Stimulated activated CD8-positive, alpha-beta memory T cell treated with anti-CD3 and anti-CD28 coated beads, Interleukin-15, amount 100 ng/mL, for 1 hour (primary cell): ENCODE data around the gene WDR6.
A peak's percentile ranks its signal among the peaks of the same experiment; 100 is the strongest.
"Not testable (repeated sequence)": the region's sequence is repeated elsewhere in the genome, so short reads cannot be mapped to it uniquely, and the experiment has no call there.

ENCODE experiments used
- DNase-seq: peaks from one replicate; pipeline ENCODE4 v3.0.0-alpha.2; 2020; ENCODE audit warnings: low read depth

Gene WDR6

DNA sequence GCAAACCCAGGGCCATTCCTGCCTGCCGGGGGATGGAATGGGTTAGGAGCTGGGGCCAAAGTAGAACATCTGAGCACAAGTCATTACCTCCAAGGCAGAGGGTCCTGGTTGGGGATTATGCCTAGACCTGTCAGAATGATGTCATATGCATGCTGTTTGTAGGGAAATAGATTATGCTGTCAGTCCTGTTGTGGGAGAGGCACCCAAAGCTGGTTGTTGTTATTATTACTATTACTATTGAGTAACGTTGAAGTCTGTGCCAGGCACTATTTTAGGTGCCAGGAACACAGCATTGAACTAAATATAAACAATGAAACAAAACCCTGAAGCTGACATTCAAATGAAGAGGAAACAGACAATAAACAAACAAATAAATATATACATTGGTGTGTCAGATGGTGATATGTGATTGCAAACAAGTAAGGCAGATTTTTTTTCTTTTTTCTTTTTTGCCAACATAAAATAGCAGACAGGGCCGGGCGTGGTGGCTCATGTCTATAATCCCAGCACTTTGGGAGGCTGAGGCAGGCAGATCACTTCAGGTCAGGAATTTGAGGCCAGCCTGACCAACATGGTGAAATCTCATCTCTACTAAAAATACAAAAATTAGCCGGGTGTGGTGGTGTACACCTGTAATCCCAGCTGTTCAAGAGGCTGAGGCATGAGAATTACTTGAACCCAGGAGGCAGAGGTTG is 15.2 kb upstream of the WDR6 start:
- no peak for DNase-seq

DNA sequence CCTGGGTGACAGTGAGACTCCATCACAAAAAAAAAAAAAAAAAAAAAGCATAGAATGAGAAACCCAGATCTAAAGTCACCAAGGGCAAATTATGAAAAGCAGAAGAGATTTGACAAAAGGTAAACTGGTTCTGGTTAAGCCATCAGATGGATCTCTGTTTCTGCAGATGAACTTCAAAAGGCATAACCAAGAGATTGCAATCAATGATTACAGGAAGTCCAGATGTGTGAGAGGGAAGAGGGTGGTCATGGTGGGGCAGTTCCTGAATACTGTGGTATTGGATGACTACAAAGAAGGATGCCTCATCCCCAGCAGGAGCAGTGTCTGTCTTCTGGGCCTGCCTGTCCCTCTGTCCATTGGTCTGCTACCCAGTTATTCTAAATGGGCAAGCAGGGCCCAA is 13.4 kb upstream of the WDR6 start:
- no peak for DNase-seq

DNA sequence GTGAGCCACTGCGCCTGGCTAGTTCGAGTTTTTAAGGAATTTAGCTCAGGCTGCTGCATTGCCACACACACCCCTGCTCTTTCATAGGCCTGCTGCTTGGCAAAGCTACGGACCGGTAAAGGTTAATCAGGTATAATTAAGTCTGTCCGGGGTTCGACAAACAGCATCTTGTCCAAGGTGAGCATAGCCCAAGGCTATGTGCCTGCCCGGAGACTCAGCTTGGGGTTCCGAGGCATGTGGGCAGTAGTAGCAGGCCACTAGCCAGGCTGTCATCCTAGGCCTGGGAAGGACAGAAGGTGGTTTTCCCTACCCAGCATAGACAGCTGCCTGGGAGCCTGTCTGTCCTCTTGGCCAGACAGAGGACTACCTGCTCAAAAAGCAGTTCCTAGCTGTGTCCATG is 10.6 kb upstream of the WDR6 start:
- DNase-seq = no peak

DNA sequence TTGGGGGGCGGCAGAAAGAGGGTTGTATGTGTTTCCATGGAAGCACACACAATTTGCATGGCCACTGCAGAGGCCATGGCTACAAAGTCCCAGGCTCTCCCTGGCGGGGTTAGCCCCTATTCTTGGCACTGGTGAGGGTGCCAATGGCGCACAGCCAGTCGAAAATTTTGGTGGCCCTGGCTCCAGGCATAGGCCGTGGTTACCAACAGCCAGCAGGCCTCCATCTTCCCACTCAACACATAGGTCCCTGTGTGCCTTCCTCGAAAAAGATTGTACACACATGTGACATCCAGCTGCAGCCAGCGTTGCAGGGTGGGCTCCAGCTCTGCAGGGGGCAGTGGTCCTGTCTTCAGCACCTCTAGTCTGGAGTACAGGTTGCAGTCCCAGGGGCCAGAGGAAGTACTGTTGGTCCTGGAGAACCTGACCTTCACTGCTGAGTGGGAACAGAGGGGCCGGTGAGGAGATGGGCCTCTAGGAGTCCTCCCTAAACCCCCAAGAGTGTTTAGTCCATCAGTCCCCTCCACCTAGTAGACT is 10.0 kb upstream of the WDR6 start:
- DNase-seq = no peak

DNA sequence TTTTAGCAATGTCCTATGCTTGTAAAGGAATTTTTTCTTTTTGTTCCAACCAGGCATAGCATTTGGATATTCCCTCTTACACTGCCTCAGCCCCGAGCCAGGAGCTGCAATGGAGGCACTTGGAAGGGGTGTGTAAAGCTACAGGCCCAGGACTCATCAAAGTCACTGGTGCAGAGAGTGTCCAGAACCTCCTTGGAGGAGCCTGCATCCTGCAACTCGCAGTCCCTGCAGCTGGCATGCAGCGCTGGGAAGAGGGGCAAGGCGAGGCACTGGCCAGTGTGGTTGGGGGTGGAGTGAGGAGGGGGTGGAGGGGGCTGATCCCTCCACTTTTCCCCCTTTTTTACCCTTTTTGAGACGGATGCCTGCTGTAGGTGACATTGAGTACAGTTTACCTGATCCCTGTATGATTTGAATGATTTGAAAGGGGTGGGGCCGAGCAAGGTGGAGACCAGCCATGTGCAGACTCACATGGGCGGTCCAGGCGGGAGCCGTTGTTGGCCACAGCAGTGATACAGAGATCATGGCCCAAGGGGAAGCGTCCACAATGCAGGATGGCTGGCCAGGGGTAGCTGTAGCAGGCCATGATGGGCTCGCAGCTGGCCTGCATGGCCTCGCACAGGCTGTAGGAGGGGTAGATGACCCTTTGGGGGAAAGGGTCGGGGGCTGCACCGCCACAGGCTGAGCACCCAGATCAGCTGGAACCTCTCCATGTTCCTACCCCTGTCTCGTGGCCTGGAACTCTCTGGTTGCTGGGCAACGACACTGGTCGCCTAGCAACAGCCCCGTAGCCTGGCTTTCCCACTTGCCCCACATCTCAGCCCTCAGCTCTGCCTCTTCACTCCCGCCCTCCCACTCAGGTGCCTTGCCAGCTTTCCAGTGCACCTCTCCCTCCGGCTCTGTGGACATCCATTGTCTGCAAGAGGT is 9.2 kb upstream of the WDR6 start:
- no peak for DNase-seq

DNA sequence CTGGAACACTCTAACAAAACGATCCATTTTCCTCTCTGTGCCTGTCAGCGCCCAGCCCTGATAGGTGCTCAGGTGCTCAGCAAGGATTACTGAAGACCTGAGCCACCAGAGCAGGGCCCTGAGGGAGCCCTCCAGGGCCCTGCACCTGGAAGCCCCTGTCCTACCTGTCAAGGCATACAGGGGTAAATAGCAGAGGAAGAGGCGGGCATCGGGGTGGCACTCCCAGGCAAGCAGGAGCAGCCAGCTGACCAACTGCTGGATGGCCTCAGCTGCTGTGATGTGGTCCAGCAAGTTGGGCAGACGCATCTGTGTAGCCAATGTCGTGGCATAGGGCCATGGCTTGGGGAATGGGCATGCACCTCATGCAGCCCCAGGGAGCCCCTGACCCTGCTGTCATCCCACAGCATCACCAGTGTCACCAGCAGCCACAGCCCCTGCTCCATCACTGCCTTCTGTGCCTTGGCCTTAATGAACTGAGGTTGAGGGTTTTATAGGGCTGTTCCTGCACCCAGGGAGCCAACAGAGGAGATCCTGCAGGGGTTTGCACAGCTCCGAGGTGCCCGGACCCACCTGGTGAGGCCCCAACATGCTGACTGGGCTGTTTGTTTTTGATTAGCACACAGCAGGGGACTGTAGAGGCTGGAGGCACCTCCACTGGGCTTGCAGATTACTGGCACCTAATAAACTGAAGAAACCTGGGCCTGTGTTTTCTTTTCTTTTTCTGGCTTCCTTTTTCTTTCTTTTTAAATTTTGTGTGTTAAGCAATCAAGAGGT is 7.9 kb upstream of the WDR6 start:
- DNase-seq = no peak

DNA sequence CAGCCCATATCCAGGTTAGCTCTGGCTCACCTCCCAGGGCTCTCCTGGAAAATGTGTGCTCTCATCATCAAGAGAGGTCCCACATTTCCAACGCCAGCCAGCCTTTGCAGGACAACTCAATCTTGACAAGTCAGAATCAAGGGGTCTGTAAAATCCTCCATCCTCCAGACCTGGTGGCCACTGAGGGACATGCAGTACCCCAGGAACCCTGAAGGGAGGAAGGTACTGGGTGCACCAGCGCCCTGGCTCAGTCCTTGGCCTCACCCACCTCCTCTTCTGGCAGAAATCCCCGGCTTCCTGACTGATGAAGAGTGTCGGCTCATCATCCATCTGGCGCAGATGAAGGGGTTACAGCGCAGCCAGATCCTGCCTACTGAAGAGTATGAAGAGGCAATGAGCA is 6.0 kb upstream of the WDR6 start:
- no peak for DNase-seq

DNA sequence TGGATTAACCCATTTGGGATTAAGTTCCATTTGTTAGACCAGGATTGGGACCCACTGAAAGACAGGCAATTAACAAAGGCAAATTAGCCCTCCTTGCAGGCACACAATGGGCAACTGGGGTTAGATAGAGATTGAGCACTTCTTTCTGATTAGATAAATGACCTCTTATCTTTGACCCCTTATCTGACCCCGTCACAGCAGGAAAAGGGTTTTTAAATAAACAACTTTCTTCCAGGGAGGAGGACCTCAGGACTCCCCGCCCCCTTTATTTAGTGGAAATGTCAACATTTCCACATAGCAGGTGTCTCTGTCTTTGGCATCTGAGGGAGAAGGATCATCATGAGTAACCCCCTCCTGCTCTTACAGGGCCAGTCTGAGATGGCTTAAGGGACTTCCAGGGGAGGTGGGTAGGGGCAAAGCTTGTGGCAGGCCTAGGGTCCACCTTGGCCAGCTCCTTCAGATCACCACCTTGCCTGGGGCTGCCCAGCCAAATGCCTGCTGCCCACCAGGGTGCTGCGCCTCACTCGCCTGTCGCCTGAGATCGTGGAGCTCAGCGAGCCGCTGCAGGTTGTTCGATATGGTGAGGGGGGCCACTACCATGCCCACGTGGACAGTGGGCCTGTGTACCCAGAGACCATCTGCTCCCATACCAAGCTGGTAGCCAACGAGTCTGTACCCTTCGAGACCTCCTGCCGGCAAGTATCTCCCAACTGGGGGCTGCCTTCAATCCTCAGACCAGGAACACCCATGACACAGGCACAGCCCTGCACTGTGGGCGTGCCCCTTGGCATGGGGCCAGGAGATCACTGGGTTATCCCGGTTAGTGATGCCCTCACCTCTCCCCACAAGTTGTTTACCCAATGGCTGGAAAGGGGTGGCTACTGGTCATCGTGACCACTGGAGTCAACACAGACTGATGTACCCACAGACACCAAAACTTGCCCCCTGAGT is 2.6 kb upstream of the WDR6 start:
- DNase-seq = no peak

DNA sequence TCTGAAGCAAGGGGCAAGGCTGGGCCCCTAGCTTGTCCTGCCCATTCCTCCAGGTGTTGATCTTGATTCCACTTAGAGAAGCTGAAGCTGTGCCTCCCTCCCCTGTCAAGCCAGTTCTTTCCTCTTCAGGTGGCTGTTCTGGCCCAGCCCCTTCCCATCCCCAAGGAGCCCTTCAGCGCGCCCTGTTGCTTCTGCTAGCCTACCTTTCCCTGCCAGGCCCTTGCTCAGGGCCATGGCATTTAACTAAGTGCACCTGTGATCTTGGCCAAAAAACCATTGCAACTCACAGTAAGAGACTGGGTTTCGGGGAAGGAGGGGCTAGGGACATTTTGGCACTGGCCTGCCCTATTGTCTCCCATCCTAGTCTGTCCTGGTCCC is 1.9 kb upstream of the WDR6 start:
- no peak for DNase-seq

DNA sequence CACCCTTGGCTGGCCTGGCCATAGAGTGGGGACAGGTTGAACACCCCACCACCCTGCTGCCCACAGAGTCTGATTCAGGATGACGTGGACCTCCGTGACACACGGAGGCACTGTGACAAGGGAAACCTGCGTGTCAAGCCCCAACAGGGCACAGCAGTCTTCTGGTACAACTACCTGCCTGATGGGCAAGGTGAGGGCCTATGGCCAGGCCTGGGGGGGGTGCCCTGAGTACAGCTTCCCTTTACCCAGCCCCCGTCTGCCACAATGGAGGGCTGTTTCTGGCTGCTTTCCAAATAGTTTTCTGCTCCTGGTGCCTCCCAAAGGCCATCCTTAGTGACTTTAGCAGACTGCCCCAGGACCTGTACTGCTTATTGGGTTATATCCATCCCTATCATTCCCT is 1.2 kb upstream of the WDR6 start:
- DNase-seq = no peak

DNA sequence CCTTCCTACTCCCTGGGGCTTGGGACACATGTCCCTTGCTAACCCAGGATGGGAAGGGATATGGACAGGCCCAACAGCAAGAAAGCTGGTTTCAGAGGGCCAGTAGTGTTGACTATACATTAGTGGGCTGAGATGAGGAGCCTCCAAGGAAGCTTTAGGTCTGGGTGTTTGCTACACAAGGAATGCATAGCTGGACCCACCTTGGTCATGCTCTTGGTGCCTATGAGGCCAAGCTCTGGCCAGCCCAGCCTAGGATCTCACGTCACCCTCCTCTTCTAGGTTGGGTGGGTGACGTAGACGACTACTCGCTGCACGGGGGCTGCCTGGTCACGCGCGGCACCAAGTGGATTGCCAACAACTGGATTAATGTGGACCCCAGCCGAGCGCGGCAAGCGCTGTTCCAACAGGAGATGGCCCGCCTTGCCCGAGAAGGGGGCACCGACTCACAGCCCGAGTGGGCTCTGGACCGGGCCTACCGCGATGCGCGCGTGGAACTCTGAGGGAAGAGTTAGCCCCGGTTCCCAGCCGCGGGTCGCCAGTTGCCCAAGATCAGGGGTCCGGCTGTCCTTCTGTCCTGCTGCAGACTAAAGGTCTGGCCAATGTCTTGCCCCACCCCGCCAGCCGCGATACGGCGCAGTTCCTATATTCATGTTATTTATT is 653 bp upstream of the WDR6 start:
- DNase-seq = no peak

DNA sequence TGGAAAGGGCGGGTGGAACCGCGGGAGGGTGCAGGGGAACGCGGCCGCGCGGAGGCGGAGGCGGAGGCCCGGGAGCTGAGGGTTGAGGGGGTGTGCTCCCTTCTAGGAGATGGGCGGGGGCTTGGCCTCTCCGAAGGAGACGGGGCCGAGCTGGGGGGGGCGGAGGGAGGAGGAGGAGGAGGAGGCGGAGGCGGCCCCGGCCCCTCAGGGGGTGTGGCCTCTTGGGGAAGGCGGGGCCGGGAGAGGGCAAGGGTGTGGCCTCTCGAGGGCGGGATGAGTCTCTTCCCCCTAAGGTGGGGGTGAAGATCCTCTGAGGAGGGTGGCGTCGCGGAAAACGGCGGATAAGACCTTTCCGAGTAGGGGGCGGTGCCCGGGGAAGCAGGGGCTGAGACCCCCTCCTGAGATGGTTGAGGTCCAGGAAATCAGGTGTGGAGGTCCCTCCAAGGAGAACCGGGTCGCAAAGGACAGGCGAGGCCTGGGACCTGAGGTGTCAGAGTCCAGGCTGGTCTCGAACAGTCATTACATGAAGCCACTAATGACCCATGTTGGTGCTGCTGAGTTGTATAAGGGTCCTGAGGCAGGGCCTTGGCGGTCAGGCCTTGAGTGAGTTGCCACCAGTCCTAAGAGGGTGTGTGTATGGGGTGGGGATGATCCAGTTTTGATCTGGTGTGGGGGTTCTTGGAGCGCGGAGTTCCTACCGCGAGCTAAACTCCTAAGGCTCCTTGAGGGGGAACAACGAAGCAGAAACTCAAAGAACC is 759 bp downstream of the WDR6 start:
- peak; percentile 70 for DNase-seq

DNA sequence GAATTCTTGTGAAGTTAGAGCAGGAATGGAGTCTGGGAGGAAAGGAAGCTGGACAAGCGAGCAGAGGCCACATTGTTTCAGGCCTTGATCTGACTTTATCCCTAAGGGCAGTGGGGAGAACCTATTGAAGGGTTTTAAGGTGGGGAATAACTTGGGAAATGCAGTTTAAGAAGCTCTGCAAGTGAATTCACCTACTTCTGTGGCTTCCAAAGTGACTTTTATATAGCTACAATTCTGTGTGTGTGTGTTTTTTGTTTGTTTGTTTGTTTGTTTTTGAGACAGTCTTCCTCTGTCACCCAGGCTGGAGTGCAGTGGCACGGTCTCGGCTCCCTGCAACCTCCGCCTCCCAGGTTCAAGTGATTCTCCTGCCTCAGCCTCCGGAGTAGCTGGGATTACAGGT is 1.4 kb downstream of the WDR6 start:
- not testable (repeated sequence) for DNase-seq

DNA sequence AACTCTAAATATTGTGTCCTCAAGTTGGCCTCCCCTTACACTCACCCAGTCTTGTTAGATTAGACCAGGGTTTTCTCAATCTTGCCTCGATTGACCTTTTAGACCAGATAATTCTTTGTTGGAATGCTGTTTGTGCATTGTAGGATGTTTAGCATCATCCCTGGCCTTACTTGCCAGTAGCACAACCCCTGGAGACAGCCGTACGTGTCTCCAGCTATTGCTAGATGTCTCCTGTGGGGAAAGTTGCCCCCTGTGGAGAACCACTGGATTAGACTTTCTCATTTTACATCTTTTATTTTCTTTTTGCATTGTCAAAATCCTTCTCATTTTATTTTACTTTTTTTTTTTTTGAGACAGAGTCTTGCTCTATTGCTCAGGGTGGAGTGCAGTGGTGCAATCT is 2.2 kb downstream of the WDR6 start:
- no peak for DNase-seq

DNA sequence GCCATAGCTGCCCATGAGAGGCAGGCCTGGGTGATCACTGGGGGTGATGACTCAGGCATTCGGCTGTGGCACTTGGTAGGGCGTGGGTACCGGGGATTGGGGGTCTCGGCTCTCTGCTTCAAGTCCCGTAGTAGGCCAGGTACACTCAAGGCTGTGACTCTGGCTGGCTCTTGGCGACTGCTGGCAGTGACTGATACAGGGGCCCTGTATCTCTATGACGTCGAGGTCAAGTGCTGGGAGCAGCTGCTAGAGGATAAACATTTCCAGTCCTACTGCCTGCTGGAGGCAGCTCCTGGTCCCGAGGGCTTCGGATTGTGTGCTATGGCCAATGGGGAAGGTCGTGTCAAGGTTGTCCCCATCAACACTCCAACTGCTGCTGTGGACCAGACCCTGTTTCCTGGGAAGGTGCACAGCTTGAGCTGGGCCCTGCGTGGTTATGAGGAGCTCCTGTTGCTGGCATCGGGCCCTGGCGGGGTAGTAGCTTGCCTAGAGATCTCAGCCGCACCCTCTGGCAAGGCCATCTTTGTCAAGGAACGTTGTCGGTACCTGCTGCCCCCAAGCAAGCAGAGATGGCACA is 5.3 kb downstream of the WDR6 start:
- DNase-seq = no peak

DNA sequence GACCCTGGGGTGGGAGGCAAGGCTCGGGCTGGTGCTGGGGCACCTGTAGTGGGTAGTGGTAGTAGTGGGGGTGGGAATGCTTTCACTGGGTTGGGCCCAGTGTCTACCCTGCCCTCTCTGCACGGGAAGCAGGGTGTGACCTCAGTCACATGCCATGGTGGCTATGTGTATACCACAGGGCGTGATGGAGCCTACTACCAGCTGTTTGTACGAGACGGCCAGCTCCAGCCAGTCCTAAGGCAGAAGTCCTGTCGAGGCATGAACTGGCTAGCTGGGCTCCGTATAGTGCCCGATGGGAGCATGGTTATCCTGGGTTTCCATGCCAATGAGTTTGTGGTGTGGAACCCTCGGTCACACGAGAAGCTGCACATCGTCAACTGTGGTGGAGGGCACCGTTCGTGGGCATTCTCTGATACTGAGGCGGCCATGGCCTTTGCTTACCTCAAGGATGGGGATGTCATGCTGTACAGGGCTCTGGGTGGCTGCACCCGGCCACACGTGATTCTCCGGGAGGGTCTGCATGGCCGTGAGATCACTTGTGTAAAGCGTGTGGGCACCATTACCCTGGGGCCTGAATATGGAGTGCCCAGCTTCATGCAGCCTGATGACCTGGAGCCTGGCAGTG is 6.0 kb downstream of the WDR6 start:
- no peak for DNase-seq

DNA sequence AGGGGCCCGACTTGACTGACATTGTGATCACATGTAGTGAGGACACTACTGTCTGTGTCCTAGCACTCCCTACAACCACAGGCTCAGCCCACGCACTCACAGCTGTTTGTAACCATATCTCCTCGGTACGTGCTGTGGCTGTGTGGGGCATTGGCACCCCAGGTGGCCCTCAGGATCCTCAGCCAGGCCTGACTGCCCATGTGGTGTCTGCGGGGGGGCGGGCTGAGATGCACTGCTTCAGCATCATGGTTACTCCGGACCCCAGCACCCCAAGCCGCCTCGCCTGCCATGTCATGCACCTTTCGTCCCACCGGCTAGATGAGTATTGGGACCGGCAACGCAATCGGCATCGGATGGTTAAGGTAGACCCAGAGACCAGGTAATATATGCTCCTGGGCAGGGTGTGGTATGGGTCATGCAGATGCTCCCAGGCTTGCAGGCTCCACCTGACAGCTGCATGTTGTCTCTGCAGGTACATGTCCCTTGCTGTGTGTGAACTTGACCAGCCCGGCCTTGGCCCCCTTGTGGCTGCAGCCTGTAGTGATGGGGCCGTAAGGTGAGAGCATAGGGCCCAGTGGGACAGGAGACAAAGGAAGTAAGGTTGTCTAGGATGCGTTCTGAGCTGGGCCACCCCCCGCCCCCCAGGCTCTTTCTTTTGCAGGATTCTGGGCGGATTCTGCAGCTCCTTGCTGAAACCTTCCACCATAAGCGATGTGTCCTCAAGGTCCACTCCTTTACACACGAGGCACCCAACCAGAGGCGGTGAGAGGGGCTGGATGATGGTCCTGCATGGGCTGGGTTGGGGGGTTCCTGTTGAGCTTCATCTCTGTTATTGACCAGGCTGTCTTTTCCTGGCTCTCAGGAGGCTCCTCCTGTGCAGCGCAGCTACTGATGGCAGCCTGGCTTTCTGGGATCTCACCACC is 6.8 kb downstream of the WDR6 start:
- no peak for DNase-seq

DNA sequence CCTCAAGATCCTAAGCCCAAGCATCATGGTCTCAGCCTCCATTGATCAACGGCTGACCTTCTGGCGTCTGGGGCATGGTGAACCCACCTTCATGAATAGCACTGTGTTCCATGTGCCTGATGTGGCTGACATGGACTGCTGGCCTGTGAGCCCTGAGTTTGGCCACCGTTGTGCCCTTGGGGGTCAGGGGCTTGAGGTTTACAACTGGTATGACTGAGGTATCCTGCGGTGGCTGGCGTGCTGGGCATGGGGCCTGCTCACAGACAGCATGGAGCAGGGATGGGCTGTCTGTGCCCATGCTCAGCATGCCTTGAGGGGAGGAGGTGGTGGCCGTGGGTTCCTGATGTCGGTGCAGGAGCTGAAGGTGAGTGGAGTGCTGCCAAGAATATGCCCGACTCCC is 7.9 kb downstream of the WDR6 start:
- no peak for DNase-seq
